ENCODE data around the gene KIR3DL3.
"Not testable (repeated sequence)": the region's sequence is repeated elsewhere in the genome, so short reads cannot be mapped to it uniquely, and the experiment has no call there.

The KIR3DL3 gene

DNA sequence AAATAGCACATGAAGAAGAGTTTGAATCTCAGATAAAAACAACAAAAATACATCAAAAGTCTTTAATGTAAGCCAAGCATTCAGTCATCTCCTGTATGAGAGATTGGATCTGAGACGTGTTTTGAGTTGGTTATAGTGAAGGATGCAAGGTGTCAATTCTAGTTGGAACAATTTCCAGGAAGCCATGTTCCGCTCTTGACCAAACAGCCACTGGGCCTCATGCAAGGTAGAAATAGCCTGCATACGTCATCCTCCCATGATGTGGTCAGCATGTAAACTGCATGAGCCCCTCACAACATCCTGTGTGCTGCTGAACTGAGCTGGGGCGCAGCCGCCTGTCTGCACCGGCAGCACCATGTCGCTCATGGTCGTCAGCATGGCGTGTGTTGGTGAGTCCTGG lies at the start of gene KIR3DL3:
Gene KIR3DL3 (plus strand): TSS at position 301 of the 400 bp plus-strand sequence. CDS start 55 bp downstream, at position 356.
- no peak for DNase-seq

DNA sequence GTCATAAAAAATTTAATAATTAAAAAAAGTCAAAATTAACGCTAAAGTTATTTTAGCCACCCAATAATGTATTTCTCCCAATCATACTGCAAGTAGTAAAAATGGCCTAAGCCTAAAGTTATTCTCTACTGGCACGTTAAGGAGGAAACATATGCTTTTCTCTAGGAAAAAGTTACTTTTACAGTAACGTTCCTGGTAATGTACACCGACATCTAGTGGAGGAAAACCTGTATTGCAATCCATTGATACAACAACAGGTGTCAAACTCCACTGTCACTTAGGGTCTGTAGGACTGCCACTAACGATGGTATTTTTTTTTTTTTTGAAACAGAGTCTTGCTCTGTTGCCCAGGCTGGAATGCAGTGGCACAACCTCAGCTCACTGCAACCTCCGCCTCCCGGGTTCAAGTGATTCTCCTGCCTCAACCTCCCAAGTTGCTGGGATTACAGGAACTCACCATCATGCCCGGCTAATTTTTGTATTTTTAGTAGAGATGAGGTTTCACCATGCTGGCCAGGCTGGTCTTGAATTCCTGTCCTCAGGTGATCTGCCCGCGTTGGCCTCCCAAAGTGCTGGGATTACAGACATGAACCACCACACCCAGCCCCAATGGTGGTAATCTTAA lies 47.9 kb upstream of the KIR3DL3 start:
- DNase-seq: peak; percentile 70

- DNase-seq: no peak
Observed at GRCh38 chr19:54677217-54677616, 47.0 kb upstream of the KIR3DL3 start.

DNA sequence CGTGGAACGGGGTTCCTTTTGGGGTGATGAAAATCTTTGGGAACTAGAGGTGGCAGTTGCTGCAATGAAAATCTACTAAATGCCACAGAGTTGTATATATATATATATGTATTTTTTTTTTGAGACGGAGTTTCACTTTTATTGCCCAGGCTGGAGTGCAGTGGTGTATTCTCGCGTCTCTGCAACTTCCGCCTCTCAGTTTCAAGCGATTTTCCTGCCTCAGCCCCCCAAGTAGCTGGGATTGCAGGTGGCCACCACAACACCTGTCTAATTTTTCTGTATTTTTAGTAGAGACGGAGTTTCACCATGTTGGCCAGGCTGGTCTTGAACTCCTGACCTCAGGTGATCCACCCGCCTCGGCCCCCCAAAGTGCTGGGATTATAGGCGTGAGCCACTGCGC lies 42.6 kb upstream of the KIR3DL3 start:
- DNase-seq: peak; percentile 56

DNA sequence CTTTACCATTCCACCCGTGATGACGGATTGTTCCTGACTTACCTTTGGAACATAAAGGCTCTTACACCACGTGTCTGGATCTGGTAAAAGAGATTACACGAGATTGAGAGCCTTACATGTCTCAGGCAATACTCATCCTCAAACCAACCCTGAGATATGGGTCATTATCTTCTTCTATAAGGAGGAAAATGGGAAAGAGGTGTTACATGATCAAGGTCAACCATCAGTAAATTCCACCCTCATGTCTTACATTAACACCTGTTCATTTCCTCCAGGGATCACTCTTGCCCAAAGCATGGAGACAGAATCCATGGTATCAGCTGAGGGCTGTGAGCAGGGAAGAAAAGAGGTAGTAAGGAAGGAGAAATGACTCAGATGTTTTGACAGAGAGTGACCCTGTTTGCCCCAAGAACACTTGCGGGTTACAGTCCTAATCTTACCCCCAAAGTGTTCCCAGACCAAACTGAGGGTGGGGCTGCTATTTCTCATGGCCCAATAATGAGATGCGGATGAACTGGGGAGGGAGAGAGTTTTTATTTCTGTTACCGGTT lies 41.9 kb upstream of the KIR3DL3 start:
- no peak for DNase-seq

- DNase-seq: peak; percentile 76
Observed at GRCh38 chr19:54684527-54684926, 39.7 kb upstream of the KIR3DL3 start.

DNA sequence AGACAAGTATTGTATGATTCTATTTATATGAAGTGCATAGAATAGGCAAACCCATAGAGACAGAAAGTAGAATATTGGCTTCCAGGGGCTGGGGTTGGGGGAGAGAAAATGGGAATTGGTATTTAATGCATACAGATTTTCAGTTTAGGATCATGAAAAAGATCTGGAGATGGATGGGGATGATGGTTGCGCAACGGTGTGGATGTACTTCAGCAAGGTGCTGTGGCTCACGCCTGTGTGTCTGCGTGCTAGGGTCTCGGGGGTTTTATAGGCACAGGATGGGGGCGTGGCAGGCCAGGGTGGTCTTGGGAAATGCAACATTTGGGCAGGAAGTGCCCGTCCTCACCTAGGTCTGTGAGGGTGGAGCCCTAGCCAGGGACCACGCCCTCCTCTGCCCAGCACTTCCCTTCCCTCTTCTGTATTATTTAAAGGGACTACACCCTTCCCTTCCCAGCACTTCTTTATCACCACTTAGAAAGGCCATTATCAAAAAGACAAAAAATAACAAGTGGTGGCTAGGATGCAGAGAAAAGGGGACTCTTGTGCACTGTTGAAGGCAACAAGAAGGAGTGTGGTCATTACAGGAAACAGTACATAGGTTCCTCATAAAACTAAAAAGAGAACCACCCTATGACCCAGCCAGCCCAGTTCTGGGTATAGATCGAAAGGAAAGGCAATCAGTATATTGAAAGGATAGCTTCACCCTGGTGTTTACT lies 32.5 kb upstream of the KIR3DL3 start:
- DNase-seq: no peak

DNA sequence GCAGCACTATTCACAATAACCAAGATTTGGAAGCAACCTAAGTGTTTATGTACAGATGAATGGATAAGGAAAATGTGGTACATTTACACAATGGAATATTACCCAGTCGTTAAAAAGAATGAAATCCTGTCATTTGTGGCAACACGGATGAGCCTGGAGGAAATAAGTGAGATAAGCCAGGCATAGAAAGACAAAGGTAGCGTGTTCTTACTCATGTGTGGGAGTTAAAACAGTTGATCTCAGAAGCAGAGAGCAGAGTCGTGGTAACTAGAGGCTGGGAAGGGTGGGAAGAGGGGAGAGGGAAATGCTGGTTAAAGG lies 32.0 kb upstream of the KIR3DL3 start:
- DNase-seq: no peak

DNA sequence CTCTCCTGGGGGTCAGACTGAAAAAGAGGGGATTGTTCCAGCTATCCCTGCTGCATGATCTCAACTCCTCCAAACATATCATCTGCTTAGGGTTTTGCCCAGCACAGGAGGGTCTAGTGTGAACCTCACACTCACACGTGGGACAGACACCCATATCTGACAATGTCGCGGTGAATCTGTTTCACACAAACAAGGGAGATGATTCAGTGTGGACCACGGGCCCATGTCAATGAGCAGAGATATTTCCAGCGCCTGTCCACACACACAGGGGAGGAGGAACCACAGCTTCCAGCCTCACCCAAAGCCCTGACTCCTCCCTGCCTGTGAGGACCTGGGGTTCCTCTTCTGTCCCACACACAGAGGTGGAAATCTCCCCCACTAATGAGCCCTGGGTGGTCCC lies 29.6 kb upstream of the KIR3DL3 start:
- no peak for DNase-seq

GRCh38 chr19:54696117-54696548 lies 28.1 kb upstream of the KIR3DL3 start:
- no peak for DNase-seq

DNA sequence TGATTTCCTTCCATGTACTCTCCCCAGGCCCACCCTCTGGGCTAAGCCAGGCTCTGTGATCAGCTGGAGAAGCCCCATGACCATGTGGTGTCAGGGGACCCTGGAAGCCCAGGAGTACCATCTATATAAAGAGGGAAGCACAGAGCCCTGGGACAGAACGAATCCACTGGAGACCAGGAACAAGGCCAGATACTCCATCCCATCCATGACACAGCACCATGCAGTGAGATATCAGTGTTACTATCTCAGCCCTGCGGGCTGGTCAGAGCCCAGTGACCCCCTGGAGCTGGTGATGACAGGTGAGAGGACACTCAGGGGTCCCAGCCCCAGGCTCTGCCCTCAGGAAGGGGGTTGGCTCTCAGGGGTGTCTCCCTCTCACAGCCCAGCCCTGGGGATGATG lies 27.5 kb upstream of the KIR3DL3 start:
- DNase-seq: no peak

DNA sequence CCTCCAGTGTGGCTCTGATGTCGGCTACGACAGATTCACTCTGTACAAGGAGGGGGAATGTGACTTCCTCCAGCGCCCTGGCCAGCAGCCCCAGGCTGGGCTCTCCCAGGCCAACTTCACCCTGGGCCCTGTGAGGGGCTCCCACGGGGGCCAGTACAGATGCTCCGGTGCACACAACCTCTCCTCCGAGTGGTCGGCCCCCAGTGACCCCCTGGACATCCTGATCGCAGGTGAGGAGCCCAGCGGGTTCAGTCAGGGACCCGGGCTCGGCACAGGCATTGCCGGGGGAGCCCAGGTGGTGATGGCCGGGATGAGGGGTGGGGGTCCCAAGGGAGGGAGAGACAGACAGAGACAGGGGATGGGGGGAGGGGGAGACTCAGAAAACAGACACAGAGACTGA lies 26.5 kb upstream of the KIR3DL3 start:
- not testable (repeated sequence) for DNase-seq

GRCh38 chr19:54704928-54705327 lies 19.3 kb upstream of the KIR3DL3 start:
- no peak for DNase-seq

GRCh38 chr19:54707962-54708361 lies 16.3 kb upstream of the KIR3DL3 start:
- peak; percentile 67 for DNase-seq

DNA sequence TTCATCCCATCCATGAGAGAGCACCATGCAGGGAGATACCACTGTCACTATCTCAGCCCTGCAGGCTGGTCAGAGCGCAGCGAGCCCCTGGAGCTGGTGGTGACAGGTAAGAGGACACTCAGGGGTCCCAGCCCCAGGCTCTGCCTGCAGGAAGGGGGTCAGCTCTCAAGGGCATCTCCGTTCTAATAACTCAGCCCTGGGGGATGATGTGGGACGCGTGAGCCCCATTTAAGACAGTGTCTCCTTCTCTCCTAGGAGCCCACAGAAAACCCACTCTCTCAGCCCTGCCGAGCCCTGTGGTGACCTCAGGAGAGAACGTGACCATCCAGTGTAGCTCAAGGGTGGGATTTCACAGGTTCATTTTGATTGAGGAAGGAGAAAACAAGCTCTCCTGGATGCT lies 15.5 kb upstream of the KIR3DL3 start:
- DNase-seq: no peak

GRCh38 chr19:54709212-54709948 lies 14.9 kb upstream of the KIR3DL3 start:
- no peak for DNase-seq

GRCh38 chr19:54709956-54710355 lies 14.3 kb upstream of the KIR3DL3 start:
- DNase-seq: not testable (repeated sequence)

- DNase-seq: no peak
Observed at GRCh38 chr19:54724644-54725043, 402 bp downstream of the KIR3DL3 start.

- no peak for DNase-seq
Observed at GRCh38 chr19:54725321-54725720, 1.1 kb downstream of the KIR3DL3 start.

DNA sequence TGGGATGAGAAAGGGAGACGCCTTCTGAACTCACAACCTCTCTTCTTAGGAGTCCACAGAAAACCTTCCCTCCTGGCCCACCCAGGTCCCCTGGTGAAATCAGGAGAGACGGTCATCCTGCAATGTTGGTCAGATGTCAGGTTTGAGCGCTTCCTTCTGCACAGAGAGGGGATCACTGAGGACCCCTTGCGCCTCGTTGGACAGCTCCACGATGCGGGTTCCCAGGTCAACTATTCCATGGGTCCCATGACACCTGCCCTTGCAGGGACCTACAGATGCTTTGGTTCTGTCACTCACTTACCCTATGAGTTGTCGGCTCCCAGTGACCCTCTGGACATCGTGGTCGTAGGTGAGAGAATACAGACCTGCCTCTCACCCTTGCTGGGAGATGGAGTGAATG lies 3.3 kb downstream of the KIR3DL3 start:
- no peak for DNase-seq

DNA sequence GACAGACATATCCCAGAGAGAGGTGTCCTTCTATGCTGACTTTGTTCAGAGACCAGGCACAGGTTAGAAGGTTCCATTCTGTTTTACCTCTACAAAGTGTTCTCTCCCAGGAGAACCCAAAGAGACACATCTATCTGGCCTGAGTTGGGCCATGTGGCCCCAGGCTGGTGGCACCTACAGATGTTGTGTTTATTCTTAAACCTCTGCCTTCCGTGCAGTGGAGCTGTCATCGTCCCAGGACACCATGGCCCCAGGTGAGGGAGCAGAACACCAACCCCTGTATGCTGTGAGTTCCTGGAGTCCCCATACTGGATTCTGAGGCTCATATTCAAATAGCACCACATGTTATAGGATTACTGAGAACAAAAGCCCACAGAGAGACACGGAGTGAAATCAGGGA lies 3.9 kb downstream of the KIR3DL3 start:
- no peak for DNase-seq

DNA sequence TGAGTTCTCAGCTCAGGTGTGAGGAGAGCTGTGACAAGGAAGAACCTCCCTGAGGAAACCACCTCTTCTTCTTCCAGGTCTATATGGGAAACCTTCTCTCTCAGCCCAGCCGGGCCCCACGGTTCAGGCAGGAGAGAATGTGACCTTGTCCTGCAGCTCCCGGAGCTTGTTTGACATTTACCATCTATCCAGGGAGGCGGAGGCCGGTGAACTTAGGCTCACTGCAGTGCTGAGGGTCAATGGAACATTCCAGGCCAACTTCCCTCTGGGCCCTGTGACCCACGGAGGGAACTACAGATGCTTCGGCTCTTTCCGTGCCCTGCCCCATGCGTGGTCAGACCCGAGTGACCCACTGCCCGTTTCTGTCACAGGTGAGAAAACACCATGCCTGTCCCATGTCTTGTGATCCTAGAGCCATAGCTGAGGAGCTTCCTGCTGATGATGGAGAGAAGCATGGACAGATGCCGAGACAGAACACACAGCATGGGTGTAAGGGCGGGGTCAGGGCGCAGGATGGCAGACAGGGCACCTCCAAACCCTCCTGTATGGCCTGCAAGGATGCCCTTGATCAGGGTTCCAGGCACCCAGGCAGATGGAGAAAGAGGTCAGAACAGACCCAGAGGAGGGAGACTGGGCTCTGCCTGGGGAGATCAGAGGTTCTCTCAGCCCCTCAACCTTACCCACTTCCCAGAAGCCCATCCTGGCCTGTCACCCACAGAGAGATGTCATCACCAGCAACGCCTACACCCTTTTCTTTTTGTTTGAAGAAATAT lies 5.4 kb downstream of the KIR3DL3 start:
- no peak for DNase-seq

DNA sequence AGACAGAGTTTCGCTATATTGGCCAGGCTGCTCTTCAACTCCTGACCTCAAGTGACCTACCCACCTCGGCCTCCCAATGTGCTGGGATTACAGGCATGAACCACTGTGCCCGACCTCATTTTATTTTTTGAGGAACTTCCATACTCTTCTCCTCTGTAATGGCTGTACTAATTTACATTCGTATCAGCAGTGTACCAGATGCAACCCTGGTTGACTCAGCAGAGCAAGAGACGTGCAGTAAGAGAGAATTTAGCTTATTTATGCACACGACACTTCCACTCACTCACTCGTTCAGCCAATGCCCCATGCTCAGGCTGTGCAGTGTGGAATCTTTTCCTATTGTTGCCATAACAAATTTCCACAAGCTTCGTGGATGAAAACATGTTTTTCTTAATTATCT lies 6.9 kb downstream of the KIR3DL3 start:
- no peak for DNase-seq

All from RPMI8226 (cell line).